Measurements from ENCODE around the gene MAPK13.
"Not testable (repeated sequence)": the region's sequence is repeated elsewhere in the genome, so short reads cannot be mapped to it uniquely, and the experiment has no call there.

The MAPK13 gene

DNA sequence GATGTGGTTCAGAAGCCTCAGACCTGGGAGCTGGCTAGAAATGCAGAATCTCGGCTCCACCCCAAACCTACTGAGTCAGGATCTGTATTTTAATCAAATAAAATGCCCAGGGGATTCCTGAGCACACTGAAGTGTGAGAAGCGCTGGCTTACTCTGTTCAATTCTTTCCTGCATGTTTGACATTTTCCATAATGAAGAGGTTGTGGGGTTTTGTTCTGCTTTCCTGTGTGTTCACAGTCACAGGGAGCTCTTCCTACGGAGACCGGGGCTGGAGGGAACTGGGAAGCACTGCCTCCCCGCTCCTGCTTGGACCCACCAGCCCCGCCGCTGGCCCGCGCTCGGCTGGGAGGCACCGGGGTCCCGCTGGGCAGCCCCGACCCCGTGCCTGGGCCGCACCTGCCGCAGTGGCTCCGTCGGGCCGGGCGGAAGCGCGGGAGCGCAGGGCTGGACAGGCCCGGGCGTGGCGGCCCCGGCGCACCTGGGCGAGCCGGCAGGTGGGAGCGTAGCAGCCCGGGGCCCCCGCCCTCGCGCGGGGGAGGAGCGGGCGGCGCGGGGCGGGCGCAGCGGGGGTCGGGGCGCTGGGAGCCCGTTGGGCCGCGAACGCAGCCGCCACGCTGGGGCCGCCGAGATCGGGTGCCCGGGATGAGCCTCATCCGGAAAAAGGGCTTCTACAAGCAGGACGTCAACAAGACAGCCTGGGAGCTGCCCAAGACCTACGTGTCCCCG, at the start of gene MAPK13:
Gene MAPK13, plus strand, starts transcription at position 573 of the 726 bp plus-strand sequence. Its CDS starts 70 bp downstream, at position 643.
- DNase-seq: no peak

DNA sequence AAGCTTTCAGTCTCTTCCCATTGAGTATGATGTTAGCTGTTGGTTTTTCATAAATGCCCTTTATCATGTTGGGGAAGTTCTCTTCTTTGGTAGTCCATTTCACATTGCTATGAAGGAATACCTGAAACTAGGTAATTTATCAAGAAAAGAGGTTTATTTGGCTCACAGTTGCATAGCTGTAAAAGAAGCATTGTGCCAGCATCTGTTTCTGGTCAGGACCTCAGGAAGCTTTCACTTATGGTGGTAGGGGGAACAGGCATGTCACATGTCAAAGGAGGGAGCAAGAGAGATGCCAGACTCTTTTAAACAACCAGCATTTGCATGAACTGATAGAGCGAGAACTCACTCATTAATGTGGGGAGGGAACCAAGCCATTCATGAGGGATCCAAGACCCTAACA, 48.0 kb upstream of the MAPK13 start:
- DNase-seq: no peak

- no peak for DNase-seq
These were observed 46.9 kb upstream of the MAPK13 start for GRCh38 chr6:36083446-36083845.

- DNase-seq: not testable (repeated sequence)
These were observed 42.1 kb upstream of the MAPK13 start for GRCh38 chr6:36088204-36088603.

DNA sequence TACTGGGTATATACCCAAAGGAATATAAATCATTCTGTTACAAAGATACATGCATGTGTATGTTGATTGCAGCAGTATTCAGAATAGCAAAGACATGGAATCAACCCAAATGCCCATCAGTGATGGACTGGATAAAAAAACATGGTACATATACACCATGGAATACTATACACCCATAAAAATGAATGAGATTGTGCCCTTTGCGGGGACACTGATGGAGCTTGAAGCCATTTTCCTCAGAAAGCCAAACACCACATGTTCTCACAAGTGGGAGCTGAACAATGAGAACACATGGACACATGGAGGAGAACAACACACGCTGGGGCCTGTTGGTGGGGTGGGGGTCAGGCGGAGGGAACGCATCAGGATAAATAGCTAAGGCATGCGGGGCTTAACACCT, 41.3 kb upstream of the MAPK13 start:
- no peak for DNase-seq

DNA sequence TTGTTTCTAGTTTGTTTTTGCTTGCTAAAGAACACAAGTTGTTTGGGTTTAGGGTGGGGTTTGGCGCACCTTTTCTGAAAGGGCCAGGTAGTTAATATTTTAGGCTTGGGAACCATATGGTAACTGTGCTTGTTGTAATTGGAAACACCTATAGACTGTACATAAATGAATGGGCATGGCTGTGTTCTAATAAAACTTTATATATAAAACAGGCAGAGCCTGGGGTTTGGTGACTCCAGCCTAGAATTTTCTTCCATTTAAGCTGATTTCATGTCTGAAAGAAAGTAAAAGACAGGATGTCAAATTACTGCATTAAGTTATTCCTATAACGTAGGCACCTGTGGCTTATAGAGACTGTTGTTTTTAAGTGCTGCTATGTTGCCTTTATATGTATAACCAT, 36.1 kb upstream of the MAPK13 start:
- no peak for DNase-seq

GRCh38 chr6:36094753-36095496, 35.4 kb upstream of the MAPK13 start:
- DNase-seq: peak in 13 of 14 donors; percentile 10 to 69 (median 53)

GRCh38 chr6:36095497-36096391, 34.6 kb upstream of the MAPK13 start:
- no peak for DNase-seq

GRCh38 chr6:36098253-36098919, 31.9 kb upstream of the MAPK13 start:
- no peak for DNase-seq

- no peak for DNase-seq
These were observed 31.2 kb upstream of the MAPK13 start for GRCh38 chr6:36098920-36099647.

DNA sequence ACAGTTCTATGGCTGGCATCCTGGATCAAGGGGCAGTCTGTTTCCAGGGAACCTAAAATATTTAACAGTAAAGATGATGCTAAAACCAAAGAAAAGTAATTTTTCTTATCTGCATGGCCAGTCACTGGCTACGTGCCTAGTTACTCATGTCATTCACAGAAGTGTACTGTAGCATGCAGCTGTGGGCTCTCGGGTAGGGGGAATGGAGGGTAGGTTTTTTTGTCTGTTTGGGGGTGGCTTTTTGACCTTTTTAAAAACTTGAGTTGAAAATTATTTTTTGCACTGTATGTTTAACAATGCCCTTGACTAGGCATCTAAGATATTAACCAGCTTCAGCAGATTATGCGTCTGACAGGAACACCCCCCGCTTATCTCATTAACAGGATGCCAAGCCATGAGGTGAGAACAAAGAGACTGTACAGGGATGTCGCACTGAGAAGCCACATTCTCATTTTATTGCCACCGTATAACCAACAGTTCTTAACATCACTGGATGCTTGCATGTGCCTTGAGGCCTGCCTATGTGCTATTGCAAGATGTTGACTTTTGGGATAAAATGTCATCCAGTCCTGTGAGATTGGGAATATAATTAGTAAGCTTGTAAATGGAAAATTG, 30.3 kb upstream of the MAPK13 start:
- peak in 1 of 14 donors; percentile 18 for DNase-seq

DNA sequence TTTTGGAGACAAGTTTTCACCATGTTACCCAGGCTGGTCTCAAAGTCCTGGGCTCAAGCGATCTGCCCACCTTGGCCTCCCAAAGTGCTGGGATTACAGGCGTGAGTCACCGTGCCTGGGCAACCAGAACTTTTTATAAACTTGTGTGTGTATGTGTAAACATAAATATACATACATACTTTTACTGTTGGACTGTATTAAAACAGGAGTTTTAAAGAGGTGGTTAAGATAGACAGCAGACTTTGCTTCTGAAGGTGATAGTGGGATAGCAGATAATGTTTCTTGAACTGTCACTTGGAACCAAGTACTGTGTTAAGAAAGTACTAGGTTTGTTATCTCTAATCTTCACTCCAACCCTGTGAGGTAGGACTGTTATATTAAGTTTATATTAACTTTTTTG, 28.6 kb upstream of the MAPK13 start:
- DNase-seq: no peak

- DNase-seq: no peak
These were observed 27.5 kb upstream of the MAPK13 start for GRCh38 chr6:36102853-36103252.

GRCh38 chr6:36104836-36105235, 25.5 kb upstream of the MAPK13 start:
- peak in 1 of 14 donors; percentile 84 for DNase-seq

- DNase-seq: no peak
These were observed 21.2 kb upstream of the MAPK13 start for GRCh38 chr6:36109092-36109491.

DNA sequence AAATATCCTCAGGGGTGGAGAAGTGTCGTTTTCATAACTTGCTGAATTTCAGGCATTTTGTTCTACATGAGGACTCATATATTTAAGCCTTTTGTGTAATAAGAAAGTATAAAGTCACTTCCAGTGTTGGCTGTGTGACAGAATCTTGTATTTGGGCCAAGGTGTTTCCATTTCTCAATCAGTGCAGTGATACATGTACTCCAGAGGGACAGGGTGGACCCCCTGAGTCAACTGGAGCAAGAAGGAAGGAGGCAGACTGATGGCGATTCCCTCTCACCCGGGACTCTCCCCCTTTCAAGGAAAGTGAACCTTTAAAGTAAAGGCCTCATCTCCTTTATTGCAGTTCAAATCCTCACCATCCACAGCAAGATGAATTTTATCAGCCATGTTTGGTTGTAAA, 20.3 kb upstream of the MAPK13 start:
- no peak for DNase-seq

DNA sequence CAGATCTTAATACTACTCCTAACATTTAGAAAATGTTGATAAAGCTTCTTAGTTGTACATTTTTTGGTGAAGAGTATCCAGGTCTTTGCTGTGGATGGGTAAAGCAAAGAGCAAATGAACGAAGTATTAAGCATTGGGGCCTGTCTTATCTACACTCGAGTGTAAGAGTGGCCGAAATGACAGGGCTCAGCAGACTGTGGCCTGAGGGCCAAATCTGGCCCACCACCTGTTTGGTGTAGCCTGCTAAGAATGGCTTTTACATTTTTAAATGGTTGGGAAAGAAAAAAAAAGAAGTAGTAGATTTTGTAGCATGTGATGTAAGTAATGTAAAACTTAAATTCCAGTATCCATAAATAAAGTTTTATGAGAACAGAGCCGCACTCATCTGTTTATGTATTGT, 19.4 kb upstream of the MAPK13 start:
- no peak for DNase-seq

- DNase-seq: no peak
These were observed 18.8 kb upstream of the MAPK13 start for GRCh38 chr6:36111526-36111925.

DNA sequence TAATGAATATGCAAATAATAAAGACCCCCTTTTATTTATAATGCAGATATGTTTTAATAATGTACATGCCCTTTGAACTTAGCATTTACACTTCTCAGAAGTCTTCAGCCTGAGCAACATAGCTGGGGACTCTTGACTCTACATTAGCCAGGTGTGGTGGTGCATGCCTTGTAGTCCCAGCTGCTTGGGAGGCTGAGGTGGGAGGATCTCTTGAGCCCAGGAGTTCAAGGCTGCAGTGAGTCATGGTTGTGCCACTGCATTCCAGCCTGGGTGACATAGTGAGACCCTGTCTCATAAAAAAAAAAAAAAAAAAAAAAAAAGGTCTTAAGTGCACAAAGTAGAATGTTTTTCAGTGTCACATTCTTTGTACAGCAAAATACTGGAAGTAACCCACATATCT, 17.3 kb upstream of the MAPK13 start:
- DNase-seq: no peak

DNA sequence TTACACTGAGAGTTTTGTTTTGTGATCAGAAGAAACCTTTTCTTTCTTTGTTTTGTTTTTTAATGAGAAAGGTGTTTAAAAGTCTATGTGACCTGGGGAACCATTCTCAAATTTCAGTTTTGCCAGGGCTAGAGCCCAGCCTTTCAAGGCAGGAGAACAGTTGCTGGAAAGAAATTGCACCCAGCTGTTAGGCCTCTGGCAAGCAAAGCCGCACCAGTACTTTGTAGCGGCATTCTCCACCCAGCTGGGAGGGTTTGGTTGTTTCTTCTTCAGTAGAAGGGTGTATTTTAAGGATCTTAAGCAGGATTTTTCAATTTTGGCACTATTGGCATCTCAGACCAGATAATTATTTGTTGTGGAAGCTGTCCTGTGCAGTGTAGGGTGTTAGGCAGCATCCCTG, 16.6 kb upstream of the MAPK13 start:
- DNase-seq: no peak

GRCh38 chr6:36114798-36115408, 15.4 kb upstream of the MAPK13 start:
- no peak for DNase-seq

All from C1 segment of cervical spinal cord (tissue), 14 donors.